ENCODE results near the gene TNNI2.

TNNI2 gene

DNA sequence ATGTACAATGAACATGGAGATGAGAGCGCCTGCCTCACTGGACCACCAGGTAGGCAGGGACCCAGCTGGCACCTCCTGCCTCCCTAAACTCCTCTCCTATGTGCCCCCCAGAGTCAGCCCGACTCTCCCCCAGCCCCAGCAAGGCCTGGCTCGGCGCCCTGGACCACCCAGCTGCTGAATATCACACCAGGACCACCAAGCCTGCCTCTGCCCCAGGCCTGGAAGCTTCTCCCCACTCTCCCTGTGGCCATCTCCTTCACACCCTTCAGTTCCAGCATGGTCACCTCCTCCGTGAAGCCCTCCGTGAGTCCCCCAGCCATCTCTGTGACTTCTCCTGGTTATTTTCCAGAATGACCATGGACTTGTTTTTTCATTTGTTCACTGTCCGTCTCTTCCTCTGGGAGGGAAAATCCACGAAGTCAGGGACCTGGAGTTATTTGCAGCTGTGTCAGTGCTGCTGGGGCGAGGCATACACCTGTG is 7.7 kb downstream of the TNNI2 start:
- H3K79me2 ChIP-seq (ENCODE audit: low read length) = no peaks in the 10 kb centered on the region
- H4K20me1 ChIP-seq (ENCODE audit: insufficient read depth, low read length) = no peaks in the 10 kb centered on the region
- peaks cover 2% of the 10 kb centered on the region; the same call in 1 of the 2 replicates for H3F3A ChIP-seq (ENCODE audit: insufficient read depth, low read length)
- no peaks in the 10 kb centered on the region for H3K36me3 ChIP-seq (replicated peaks; ENCODE audit: insufficient read depth, low read length)
- H3K4me2 ChIP-seq (ENCODE audit: low read depth, low read length) = no peak overlapping the region
- no peak overlapping the region for H3K9ac ChIP-seq (ENCODE audit: low read length)
- no peaks in the 10 kb centered on the region for H3K9me3 ChIP-seq (replicated peaks; ENCODE audit: insufficient read depth, low read length)
- peaks cover 42% of the 10 kb centered on the region for H3K27me3 ChIP-seq (replicated peaks; ENCODE audit: insufficient read depth, low read length)
- no peak overlapping the region for H2AFZ ChIP-seq (ENCODE audit: low read length)
- no peaks in the 10 kb centered on the region for H3K9me2 ChIP-seq (replicated peaks; ENCODE audit: insufficient read depth, low read length)
- DNase-seq = no peak
- no peak overlapping the region for H3K27ac ChIP-seq (ENCODE audit: low read length)
- peaks cover 14% of the 10 kb centered on the region for H3K4me1 ChIP-seq (ENCODE audit: low read length)
- H3K4me3 ChIP-seq (ENCODE audit: low read length) = no peak overlapping the region
- TF ChIP-seq, protein P1, sequence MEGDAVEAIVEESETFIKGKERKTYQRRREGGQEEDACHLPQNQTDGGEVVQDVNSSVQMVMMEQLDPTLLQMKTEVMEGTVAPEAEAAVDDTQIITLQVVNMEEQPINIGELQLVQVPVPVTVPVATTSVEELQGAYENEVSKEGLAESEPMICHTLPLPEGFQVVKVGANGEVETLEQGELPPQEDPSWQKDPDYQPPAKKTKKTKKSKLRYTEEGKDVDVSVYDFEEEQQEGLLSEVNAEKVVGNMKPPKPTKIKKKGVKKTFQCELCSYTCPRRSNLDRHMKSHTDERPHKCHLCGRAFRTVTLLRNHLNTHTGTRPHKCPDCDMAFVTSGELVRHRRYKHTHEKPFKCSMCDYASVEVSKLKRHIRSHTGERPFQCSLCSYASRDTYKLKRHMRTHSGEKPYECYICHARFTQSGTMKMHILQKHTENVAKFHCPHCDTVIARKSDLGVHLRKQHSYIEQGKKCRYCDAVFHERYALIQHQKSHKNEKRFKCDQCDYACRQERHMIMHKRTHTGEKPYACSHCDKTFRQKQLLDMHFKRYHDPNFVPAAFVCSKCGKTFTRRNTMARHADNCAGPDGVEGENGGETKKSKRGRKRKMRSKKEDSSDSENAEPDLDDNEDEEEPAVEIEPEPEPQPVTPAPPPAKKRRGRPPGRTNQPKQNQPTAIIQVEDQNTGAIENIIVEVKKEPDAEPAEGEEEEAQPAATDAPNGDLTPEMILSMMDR (IDR thresholded peaks at IDR 0.05; ENCODE audit: low read length) = no peak
- TF ChIP-seq EZH2phosphoT487 (IDR thresholded peaks at IDR 0.05; ENCODE audit: low read length) = no peak
- TF ChIP-seq EZH2 (optimal IDR thresholded peaks at IDR 0.05; ENCODE audit: low read depth, low read length) = no peak

DNA sequence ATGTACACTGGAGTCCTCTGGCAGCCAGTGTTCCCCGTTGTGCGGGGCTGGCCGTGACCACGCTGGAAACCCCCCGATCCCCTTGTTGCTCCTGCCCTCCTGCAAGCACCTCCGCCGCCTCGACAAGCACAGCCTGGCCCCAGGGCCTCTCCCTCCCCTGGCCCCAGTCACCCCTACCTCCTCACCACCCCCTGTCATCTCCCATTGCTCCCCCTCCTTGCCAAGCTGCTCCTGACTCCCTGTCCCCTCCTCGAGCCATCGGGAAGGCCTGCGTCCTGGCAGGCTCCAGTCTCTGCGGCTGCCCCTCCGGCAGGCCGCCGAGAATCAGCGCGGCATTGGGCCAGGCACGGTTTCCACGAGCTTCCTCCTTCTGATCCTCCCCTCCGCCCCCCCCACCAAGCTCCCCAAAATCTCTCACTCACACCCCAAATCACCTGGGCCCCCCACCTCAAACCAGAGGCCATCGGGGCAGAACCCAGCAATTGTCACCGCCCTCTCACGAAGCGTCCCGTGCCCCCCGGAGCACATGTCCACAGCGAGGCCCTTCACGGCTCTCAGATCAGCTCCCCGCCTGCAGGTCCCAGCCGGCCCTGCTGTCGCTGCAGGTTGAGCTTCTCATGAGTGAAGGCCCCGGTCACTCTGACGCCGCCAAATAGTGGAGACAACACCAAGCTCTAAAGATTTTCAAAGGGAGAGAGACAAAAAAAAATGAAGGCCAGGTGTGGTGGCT is 8.4 kb downstream of the TNNI2 start:
- no peaks in the 10 kb centered on the region for H3K9me2 ChIP-seq (replicated peaks; ENCODE audit: insufficient read depth, low read length)
- no peaks in the 10 kb centered on the region for H3K36me3 ChIP-seq (replicated peaks; ENCODE audit: insufficient read depth, low read length)
- no peak overlapping the region for H3K27ac ChIP-seq (ENCODE audit: low read length)
- peaks cover 7% of the 10 kb centered on the region; the same call in 1 of the 2 replicates for H3F3A ChIP-seq (ENCODE audit: insufficient read depth, low read length)
- TF ChIP-seq EZH2 (optimal IDR thresholded peaks at IDR 0.05; ENCODE audit: low read depth, low read length) (no peak), EZH2phosphoT487 (IDR thresholded peaks at IDR 0.05; ENCODE audit: low read length) (no peak)
- TF ChIP-seq, protein P1 (IDR thresholded peaks at IDR 0.05; ENCODE audit: low read length) = no peak
- H3K4me1 ChIP-seq (ENCODE audit: low read length) = peaks cover 20% of the 10 kb centered on the region
- DNase-seq = no peak
- no peak overlapping the region for H3K4me3 ChIP-seq (ENCODE audit: low read length)
- no peak overlapping the region for H3K9ac ChIP-seq (ENCODE audit: low read length)
- no peak overlapping the region for H2AFZ ChIP-seq (ENCODE audit: low read length)
- no peaks in the 10 kb centered on the region for H3K9me3 ChIP-seq (replicated peaks; ENCODE audit: insufficient read depth, low read length)
- no peaks in the 10 kb centered on the region for H3K79me2 ChIP-seq (ENCODE audit: low read length)
- no peak overlapping the region for H3K4me2 ChIP-seq (ENCODE audit: low read depth, low read length)
- H4K20me1 ChIP-seq (ENCODE audit: insufficient read depth, low read length) = no peaks in the 10 kb centered on the region
- H3K27me3 ChIP-seq (replicated peaks; ENCODE audit: insufficient read depth, low read length) = peaks cover 42% of the 10 kb centered on the region

DNA sequence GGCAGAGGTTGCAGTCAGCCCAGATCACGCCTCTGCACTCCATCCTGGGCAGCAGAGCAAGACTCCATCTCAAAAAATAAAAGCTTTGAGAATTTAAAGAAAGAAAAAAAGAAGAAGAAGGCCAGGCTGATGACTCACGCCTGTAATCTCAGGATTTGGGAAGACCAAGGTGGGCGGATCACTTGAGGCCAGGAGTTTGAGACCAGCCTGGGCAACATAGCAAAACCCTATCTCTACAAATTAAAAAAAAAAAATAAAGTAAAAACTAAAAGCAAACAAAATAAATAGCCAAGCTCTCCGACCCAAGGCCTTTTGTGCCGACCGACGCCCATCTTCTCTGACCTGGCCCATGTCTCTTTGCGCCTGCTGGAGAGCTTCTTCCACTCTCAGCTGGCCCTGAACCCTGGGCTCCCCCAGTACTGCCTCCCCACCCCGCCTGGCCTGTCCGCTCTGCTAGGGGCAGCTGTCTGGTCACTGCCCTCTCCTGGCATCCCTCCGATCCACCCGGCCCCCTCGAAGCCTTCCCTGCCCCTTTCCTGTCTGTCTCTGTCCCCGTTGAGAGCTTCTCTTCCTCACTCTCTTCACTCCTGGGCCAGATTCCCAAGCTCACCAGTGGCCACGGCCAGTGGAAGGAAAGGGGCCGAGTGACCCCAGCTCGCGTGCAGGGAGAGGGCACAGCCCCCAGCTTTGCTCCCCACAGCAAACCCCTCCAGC is 9.3 kb downstream of the TNNI2 start:
- Histone ChIP-seq H3F3A (ENCODE audit: insufficient read depth, low read length) (peaks cover 14% of the 10 kb centered on the region), H3K9me2 (replicated peaks; ENCODE audit: insufficient read depth, low read length) (no peaks in the 10 kb centered on the region), H2AFZ (ENCODE audit: low read length) (no peak overlapping the region), H3K27me3 (replicated peaks; ENCODE audit: insufficient read depth, low read length) (peaks cover 37% of the 10 kb centered on the region), H3K4me1 (ENCODE audit: low read length) (peaks cover 29% of the 10 kb centered on the region), H3K9ac (ENCODE audit: low read length) (no peak overlapping the region), H3K4me2 (ENCODE audit: low read depth, low read length) (no peak overlapping the region), H3K27ac (ENCODE audit: low read length) (no peak overlapping the region), H3K36me3 (replicated peaks; ENCODE audit: insufficient read depth, low read length) (no peaks in the 10 kb centered on the region), H4K20me1 (ENCODE audit: insufficient read depth, low read length) (no peaks in the 10 kb centered on the region), H3K79me2 (ENCODE audit: low read length) (peaks cover 2% of the 10 kb centered on the region), H3K4me3 (ENCODE audit: low read length) (no peak overlapping the region), H3K9me3 (replicated peaks; ENCODE audit: insufficient read depth, low read length) (no peaks in the 10 kb centered on the region)
- TF ChIP-seq EZH2phosphoT487 (IDR thresholded peaks at IDR 0.05; ENCODE audit: low read length) = no peak
- TF ChIP-seq EZH2 (optimal IDR thresholded peaks at IDR 0.05; ENCODE audit: low read depth, low read length) = no peak
- TF ChIP-seq, protein P1 (IDR thresholded peaks at IDR 0.05; ENCODE audit: low read length) = no peak
- DNase-seq = no peak
